ENCODE measurements around the gene RTRAF.

Gene RTRAF

DNA sequence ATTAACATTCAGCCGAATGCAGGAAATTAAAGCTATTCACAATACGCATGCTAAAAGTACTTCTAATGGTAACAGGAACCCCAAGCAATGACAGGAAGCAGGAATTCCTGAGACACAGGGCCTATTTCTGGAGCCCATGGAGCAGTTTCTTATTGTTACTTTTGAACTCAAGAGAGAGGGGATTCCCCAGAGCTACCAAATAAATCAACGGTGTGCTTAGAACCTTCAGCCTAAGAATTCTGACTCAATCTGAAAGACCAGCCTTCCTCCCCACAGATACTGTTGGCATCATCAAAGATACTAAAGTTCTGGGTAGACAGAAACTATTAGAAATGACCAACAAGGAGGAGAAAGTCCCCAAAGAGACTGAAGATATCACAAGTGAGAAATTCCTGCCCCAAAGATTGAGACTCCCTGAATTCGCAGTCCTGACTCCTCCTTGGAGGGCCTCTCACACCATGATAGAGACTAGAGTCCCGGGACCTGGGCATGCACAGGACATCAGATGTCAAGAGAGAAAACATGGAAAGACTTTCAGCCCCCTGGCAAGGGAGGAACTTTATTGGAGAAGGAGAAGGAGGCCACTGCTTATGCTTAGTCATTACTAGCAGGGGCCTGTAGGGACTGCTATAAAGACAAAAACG lies 32.7 kb downstream of the RTRAF start:
- no peak for DNase-seq

DNA sequence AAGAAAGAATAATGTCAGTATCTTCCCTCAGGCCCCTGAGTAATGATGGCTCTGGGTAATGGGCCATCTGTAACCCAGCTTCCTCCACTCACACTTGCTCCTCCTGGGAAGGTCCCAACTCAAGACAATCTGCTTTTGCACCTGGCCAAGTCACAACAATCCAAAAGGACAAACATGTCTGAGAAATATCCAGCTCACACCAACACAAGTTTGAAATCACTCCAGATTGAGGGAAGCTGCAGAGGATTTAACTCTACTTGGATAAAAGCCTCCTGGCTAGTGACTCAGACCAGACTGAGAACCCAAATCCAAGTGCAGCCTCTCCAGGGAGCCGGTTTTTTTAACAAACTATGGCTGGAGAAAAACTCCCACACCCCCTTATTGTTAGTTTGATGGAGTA lies 34.2 kb downstream of the RTRAF start:
- DNase-seq, result peak; percentile 88

DNA sequence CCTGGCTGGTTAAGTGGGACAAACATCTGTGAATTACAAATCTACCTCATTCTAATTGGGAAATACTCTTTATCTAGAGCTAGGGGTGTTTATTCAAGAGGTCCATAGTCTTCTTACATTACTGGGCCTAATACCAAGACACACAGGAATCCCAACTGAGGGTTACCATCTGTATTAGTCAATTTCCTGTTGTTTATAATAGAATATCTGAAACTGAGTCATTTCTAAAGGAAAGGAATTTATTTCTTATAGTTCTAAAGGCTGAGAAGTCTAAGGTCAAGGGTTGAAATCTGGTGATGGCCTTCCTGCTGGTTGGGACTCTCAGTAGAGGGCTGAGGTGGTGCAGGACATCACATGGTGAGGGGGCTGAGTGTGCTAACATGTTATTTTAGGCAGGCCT lies 36.0 kb downstream of the RTRAF start:
- peak; percentile 92 for DNase-seq

DNA sequence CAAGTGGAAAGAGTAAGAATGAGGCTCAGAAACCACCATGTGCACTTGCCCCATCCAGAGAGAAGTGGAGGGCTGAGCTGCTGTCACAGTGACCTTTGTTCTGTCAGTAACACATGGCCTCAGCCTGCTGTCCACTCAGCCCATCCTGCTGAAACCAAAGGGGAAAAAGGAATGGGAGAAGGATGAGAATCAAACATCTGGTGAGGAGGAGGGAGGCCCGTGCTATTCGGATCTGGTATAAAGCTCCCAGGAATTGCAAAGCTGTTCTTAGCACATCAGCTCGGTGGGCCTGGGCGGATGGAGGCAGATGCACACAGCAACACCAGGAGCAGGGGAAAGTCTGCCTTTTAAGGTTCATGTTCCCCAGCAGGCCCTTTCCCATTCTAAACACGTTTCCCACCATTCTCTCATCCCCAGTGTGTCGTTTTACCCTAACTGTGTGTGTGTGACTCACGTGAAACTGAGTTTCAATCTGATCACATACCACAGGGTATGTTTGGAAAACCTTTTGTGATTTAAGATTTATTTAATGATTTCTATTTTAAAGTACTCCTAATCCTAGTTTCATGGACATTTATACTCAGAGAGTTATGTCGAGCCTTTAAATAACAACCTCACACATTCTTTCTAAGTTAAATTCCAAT lies 36.8 kb downstream of the RTRAF start:
- DNase-seq, result no peak

DNA sequence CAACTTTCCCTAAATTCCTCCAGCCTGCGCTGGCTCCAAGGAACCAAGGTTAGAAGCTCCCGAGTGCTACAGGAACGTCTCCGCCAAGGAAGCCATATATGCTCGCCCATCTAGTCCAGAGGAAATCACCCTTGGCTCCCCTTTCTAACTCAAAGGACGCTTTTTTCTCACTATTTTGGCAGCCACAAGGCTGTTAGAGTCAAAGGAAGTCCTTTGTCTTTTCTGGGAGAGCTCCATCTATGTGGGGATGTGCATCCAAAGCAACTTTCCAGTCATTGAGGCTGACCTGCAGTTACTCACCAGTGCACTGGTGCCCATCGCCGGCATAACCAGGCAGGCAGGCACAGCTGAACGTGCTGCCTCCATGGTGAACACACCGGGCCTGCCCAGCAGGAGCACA lies 37.6 kb downstream of the RTRAF start:
- no peak for DNase-seq

DNA sequence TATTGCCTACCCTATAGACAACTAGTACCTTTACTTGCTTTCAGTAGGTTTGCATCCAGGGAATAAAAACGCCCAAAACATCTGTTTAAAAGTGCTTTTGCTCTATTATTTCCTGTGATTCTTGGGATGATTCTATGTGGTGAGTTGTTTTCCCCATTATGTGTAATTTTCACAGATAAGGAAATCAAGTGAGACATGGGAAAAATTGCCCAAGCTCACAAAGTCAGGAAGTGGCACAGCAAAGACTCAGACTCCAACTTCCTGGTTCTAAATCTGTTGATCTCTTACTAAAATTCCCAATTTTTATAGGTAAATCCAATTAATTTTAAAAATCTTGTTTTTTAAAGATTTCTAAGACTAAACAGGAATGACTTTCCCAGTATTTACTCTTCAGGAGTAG lies 40.5 kb downstream of the RTRAF start:
- no peak for DNase-seq

DNA sequence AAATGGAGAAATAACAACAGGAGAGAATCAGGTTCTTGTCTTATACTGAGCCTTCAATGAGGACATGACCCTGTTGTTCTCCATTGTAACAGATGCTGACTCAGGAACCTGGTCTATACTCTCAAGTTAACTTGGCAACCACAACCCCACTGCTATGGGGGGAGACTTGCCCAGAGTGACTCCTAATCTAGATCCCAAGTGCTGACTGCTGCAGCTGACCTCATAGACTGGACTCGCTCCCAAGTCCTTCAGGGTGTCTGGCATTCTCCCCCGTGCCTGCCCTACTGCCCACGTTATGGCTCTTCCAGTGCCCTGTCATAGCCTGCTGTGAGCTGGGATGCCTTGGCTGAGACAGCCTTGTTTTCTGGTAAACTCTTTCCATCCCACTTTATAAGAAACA lies 42.4 kb downstream of the RTRAF start:
- DNase-seq, result peak; percentile 92

DNA sequence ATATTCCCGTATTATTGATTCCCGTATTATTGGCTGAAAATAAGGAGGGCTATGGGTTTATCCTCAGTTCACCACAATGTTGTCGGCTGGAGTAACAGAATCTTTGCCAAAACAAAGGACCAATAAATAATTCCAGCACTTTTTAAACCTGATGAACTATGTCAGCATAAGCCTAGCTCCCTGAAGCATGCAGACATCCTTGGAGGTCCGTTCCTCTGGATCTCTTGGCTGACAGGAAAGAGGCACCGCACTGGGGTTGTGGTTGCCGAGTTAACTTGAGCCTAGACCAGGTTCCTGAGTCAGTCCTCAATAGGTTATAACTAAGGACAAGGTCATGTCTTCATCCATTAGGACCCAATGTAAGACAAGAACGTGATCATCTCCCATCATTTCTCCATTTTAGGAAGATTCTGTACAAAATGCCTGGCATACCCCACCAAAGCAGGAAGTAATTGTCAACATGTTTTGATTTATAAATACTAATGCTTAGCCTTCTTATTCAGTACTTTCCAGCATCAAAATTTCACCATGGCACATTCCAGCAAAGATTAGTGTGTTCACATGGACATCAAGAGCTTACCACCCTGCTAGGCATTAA lies 43.0 kb downstream of the RTRAF start:
- peak; percentile 90 for DNase-seq

DNA sequence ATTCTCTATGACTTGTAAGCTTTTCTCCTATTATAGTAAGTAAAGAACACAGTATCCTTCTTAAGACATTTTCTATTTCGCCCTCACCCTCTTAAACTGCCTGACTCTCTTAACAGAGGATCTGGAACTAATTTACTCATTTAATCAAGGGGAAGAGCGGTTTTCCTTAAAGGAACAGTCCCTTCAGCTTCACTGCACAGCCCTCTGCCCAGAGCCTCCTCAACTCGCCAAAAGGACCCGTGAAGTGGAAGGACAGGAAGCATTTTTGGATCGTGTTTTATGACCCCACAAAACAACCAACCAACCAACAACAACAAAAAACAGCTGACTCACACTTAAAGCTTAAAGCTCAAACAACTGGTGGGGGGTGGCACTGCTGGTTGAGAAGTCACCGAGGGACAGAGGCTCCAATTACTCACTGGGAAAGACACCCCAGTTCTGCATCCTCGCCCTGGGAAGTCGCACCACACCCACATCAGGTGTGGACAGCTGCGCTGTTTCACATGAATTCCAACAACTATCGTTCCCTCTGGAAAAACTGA lies 43.8 kb downstream of the RTRAF start:
- DNase-seq, result peak; percentile 78

DNA sequence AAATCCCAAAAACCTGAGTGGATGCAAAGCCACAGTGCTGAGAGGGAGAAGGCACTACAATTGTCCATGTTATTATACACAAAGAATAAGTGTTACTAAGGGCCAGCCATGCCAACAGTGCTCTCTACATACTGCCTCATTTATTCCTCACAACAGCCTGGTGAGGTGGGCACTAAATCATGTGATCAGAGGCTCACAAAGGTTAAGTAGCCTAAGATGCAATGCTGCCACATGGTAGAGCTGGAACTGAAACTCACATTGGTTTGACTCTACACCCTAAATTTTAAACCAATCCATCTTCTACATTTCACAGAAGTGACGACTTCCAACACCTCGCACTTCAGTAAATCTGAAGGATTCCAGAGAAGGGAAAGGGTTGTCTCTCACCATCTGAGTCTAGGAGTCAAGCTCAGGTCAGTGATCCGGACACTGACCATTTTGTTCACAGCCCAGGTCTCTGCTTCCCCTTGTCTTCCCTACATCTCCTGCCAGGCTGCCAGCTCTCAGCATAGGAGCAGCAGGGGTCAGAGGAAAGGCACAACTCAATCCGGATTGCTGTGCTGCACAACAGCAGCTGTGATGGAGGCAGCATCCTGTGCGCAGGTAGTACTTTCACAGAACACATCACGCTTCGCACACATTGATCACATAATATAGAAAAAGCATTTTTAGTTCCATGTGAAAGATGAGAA lies 49.9 kb downstream of the RTRAF start:
- no peak for DNase-seq

DNA sequence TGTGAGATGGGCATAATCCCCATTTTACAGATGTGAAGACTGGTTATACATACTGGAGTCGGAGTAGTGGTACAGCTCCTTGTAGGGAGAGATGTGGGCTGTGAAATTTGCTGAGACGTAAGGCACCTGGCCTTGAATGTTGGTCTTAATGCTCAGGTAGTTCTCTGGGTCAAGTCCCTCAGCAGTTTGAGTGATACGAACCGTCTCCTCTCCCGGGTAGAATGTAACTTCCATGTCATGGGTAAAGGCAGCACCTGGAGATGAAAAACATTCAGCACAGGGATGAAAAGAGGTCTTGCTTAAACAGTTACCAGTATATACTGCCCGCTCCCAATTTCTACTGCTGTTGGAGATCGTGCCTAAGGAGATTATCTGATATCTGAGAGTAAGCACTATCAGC lies 51.3 kb downstream of the RTRAF start:
- DNase-seq, result no peak

DNA sequence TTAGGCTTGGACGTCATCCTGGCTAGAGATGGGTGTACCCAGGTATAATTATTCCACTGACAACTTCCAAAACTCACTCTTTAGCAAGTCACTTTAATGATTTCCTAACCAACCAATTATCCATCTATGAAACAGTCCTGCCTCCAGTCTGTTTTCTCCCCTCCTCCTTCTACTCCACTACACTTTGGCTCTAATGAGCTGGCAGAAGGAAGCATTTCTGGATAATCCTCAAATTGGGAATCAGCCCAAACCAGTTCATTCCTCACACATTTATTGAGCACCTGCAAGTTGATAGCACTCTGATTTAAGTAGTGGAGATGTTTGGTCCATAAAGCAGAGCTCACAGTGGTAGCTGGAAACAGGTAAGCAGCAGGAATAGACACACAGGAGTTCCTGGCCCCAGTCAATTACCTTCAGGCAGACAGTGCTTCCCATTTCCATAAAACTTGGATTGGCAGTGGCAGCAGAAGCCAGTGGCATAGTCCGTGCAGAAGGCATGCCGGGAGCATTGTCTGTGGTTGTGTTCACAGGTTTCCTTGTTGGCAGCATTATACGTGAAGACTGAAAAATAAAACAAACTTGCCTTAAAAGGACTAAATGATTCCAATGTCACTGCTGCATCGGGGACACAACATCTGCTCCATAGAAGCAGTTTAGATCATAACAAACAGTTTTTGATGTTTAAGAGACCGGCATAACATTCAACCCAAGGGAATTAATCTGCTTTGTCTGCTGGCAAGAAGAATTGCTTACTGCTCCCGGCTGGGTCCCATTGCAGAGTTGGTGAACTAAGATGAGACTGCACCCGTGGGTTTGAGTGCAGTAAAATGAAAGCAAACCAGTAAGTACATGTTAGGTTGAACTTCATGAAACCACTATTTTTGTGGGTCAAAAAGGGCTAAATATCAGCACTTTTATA lies 53.3 kb downstream of the RTRAF start:
- no peak for DNase-seq

DNA sequence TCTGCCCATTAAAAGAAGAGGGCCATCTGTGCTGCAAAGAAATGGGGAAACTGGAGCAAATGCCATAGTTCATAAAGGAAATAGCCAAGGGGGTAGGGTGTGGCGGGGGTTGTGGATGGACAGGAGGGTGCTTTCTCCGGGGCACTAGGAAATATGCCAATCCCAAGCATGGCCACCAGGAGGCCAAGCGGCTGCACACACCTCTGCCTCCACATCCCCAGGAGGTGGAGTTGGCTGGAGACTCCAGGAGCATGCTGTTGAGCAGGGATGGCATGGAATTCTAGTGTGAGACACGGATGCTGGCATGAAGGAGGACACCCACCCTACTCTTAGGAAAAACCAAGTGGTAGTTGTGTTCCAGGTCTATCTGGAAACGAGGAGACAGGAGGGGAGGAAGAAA lies 54.3 kb downstream of the RTRAF start:
- no peak for DNase-seq

DNA sequence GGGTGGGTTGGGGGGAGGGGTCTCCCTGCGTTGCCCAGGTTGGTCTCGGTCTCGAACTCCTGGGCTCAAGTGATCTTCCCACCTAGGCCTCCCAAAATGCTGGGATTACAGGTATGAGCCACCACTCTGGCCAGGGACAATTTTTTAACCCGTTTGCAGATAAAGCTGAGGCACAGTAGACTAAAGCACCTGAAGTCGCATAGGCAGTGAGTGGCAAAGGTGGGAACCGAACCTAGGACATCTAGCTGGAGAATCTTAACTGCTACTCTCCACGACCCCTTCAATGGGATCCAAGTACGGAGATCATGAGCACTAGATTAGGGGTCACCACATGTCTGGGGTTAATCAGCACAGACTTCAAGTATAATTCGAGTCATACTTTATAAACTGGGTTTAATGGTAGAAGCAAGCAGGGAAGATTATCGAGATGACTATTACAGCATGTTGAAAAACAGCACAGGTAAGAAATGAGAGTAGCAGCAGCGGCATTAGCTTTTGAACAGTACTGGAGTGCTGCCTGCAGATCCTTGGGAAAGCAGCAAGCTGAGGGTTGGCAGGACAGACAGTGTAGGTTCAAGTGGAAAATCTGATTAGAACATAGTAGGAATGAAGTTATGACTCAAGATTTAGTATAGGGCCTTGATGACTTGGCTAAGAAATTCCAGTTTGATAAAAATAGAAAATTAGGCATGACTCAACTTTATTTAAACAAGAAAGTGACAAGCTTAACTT lies 55.6 kb downstream of the RTRAF start:
- DNase-seq, result peak; percentile 90

DNA sequence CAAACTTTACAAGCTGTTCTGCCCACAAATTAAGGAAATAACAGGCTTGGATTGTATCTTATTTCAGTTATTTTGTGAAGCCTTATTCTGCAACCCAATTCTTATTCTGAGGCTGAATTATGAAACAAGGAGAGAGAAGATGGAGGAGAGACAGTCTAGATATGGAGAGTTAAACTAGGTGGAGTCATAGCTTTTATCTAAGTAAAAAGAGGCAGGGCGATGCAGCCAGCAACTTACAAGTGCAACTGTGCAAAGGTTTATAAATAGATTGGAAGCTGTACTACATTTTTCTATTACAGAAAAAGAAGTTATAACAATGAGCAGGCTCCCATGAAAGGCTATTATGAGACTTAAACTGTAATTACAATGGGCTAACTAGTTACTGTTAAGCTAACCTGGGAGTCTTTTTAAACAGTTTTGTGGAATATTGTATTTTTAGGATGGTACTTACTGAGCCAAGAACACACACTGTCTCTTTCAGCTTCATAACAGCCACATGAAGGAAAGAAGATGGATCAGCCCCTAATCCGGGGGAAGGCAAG lies 57.1 kb downstream of the RTRAF start:
- no peak for DNase-seq

DNA sequence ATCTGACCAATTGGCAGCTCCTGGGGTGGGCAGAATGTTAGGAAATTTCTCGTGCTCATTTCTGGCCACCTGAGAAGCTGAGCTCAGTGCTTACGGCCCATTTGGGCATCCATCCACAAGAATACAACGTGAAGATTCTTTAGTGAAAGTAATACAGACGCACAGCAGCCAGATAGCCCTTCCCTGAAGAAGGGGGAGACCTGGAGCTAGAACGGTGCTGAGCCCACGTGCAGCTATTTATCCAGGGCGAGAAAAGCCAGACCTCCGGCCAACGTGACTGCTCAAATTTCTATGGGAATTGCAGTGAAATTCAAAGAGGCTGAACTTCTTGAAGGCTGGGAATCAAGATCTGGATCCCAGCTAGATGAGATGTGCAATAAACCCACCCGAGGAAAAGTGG lies 58.8 kb downstream of the RTRAF start:
- no peak for DNase-seq

DNA sequence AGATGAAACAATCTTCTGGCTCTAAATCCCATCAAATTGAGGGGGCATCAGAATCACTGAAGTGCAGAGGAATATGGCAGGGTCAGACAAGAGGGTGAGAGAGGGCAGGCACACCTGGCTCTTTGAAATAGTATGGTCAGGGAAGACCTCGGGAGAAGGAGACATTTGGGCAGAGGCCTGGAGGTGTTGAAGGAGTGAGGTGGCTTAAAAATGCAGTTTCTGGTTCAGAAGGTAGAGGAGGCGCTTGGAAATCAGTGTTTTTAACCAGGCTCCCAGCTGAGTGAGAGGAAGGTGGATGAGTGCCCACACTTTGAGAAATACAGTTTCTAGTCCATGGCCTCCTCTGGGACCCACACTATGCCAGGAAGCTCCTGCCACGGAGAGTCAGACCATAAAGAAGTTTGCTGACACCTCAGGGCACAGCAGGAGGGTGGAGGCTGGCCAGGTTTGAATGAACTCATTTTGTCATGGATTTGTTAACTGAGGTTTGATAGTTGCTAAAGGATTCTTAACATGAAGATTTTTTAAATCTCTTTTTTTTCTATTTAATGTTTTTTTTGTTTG lies 59.4 kb downstream of the RTRAF start:
- peak; percentile 80 for DNase-seq

DNA sequence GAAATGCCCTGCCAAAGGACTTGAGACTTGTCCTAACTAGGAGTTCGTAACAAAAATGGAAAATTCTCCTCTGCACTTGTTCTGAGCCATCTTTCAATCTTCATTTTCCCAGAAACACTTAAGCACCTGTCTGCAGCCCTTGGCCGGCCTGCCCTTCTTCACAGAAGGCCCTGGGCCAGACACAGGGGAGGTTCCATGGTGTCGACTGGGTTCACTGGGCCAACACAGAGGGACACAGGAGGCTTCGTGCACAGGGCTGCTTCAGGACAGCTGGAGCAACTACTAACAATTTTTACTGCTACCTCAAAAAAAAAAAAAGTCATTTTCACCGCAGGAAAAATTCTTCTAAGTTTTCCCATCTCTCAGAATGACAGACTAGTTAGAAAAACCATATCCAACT lies 59.9 kb downstream of the RTRAF start:
- no peak for DNase-seq

DNA sequence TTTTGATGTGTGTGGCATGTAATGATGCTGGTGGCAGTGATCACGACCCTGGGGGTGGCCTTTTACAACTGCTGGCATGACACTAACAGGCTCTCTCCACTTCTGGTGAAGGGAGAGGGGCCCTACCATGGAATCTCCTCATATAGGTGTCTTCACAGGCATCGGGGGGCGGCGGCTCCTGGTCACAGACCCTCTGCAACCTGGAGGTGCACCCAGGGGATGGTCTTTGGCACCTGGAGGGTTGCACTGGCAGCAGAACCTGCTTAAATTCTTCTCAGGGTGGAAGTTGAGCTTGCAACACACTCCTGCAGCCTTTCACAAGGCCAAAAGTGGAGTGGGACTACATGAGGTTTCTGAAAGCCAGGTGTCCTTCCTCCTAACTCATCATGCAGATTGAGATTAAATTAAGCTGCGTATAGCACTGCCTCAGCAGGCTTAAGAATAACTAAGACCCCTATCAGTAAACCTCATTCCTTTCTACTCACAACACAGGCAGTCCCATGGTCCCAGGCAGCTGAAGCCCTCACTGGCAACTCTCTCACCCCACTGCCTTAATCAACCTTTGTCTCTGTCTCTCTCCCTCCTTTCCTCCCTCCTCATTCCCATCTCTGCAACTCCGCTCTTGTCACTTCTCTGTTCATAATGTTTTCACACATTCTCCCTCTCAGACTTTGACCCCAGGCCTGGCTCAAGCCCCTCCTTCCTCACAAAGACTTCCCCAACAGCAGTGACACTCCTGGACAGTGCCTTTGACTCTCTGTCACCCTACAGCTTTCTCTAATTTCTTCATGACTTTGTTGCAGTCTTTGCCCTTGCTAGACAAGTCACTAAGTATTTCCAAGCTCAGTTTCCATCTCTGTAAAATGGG lies 60.6 kb downstream of the RTRAF start:
- no peak for DNase-seq

DNA sequence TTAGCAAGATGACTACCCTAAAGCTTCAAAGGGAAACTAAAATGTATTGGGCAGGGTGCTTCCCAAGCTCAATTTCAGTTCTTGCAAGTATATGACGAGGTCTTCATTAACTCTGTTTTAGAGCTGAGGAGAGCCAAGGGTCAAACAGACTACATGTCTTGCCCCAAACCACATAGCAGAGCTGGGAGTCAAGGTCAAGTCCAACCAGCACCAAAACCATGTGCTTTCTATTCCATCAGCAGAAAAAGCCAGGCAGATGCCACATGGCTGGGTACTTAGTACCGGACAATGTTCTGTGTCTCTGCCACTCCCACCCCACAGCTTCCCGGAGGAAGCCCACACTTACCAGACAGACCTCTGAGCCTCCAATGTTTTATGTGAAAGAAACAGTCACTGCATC lies 61.9 kb downstream of the RTRAF start:
- no peak for DNase-seq

Measured in fibroblast of upper back skin (primary cell).